GM18502 (cell line): ENCODE measurements around the gene HOXA3.

Experiments used
- ATAC-seq: cut with Tn5 transposase; IDR thresholded peaks from one replicate; pipeline ENCODE4 v1.9.1; 2021; ENCODE audit warnings: mild to moderate bottlenecking; ENCODE audit not compliant: unreplicated experiment, poor library complexity

The HOXA3 gene

DNA sequence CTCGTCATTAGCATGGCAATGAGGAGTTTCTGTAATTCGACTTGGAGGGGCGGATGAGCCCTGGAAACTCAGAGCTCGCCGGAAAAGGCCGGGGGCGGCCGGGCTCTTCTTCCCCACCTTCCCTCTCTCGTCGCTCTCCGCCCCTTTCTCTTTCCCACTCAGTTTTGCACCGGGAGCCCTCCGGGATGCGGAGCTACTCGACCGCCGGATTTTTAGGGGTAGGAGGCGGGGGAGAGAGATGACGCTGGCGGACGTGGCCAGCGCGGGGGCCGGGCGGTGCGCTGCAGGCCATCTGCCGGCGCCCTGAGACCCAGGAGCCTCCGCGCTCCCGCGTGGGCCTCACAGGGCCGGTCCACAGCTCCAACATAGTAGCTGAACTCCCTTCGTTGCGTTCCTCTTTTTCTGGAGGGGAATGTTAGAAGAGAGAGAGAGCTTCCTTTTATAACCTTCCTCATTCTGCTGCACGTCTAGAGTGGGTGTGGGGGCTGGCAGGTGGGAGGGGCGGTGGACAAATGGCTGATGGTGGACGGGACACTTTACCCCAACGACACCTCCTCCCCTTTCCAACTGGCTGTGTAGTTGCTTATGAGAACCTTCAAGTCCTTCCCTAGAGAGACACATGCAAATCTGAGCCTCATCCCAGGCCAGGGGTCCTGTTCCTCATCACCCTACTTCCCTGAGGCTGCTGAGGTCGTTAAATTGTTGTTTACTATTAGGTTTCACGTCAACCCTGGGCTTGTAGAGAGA lies 55.4 kb downstream of the HOXA3 start:
- peak; percentile 1 for ATAC-seq

DNA sequence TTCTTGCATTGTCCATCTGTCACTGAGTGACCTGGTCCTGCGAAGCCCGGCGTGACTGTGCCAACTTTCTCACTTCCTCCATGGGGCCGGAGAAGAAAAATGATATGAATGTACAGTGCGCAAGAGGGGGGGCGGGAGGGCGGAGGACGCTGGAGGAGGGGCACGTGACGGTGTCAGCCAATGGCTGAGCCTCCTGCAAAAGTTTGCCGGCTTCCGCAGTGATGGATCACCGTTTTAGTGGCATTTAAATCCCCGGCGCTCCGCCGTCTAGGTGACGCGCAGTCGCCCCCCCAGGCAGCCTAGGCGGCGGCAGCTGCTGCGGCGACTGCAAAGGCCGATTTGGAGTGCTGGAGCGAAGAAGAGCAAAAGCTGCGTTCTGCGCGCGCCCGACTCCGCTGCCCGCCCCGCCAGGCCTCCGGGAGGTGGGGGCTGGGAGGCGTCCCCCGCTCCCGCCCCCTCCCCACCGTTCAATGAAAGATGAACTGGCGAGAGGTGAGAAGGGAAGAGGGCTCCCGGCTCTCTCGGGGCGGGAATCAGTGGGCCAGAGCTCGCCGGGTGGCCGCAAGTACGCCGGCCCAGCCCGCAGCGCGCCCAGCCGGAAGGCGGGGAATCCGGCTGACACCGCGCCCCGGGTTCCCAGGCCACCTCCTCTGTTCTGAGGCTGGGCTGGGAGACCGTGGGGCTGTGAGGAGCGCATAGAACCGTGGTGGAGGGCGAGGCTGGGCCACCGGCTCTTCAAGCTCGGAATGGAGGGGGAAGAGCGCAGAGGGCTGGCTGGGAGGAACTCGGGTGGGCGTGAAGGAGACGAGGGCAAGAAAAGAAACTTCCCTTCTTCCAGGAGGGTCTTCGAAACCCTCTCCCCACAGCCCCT lies 56.3 kb downstream of the HOXA3 start, which contains the start of gene HOXA1:
TSS of gene HOXA1 (minus strand) at position 104 of the 871 bp plus-strand sequence. CDS start at position 16, 88 bp downstream.
- peak; percentile 84 for ATAC-seq

- peak; percentile 13 for ATAC-seq
These were observed 57.1 kb downstream of the HOXA3 start for GRCh38 chr7:27095050-27095896.

GRCh38 chr7:27094304-27095049 lies 57.9 kb downstream of the HOXA3 start:
- no peak for ATAC-seq

DNA sequence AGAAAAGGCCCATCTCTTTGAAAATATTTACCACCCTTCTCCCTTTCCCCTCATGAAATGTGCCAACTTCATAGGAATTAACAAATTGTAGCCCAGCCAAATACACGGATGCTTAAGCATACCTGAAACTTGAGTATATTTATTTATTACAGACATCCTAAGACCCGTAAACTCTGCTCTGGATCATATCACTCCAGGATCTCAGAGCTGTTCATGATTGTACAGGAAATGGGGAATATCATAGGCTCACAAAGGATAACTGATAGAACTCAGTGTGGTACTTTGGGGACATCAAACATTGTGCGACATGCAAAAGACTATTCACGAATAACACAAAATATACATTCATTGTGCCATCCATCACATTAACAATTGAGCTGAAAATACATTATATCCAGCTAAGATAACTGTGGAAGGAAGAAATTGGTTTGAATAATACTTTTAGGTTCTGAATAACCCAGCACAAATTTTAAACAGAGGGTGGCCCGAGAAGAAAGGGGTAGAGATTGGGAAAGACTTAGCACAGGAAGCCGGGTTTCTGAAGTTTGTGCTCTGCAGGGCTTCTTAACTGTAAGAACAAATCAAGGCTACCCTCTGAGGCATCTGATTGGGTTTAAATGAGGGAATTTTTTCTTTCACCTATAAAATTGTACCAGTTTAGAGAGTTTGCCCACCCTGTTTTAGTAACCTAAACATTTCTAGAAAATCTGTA lies 59.0 kb downstream of the HOXA3 start:
- no peak for ATAC-seq

- no peak for ATAC-seq
These were observed 59.6 kb downstream of the HOXA3 start for GRCh38 chr7:27092819-27093110.

DNA sequence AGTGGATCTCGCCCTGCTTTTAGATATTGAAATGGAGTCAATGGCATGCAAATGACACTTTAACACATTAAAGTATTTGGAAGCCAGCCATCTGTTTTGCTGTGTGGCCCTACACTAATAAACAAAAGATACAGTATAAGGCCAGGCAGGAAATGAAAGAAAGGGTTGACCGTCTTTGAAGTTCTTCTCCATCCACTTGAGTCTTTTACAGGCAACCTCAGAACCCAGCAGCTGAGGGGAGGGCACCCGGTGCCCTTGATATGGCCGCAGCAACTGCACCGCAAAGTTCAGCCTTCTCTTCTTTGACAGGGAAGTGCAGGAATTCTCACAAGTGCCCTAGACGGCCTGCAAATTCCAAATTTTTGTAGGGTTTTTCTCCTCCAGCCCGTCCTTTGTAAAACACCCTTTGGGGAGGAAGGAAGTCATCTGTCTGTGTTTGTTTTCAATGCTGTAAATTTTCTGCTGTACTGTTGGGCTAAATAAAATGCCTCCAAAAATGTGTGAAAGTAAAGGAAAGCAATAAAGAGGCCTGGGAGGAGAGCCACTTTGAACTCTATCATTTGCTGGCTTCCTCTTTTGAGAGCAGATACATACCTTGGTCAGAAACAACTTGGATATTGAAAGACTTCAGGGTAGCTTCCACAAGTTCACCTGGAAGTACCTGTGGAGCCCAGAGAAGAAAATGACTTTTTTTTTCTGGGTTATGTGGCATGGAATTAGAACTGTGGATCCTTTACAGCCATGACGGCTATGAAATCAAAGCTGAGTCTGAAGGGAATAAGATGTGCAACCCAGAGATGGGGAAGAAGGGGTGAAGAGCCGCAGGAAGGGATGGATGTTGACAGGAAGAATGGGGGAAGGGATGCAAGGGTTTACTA lies 60.2 kb downstream of the HOXA3 start:
- no peak for ATAC-seq

GRCh38 chr7:27091105-27091504 lies 61.3 kb downstream of the HOXA3 start:
- no peak for ATAC-seq

- no peak for ATAC-seq
These were observed 64.1 kb downstream of the HOXA3 start for GRCh38 chr7:27088002-27088922.

DNA sequence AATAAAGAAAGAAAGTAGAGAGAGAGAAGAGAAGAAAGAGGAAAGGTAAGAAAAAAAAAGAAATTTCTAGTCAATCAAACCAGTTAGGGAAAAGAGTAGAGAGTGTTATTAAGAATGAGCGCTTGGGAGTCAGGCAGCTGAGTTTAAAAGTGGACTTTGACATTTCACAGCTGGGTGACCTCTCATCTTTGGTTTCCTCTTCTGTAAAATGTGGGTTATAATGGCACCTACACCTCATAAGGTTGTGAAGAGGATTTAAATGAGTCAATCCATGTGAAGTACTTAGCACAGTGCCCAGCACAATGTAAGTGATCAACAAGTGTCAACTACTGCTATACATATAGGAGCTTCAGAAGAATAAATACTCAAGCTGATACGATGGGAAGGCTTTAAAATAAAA lies 68.7 kb downstream of the HOXA3 start:
- ATAC-seq = no peak

DNA sequence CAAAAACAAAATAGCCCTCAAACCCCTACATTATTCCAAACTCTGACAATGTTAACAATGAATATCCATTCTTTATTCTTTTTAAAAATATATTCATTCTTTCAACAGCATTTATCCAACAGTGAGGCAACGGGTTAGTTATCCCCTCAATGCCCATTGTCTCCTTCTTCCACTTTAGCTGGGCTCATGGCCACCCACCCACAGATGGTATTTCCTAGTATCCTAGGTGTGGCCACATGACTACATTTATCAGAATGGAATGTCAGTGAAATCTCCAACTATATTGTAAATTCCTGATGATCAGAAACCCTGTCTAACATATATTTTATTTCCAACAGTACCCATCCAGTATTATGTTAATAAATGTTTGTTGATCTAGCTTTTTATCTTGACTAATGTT lies 70.2 kb downstream of the HOXA3 start:
- ATAC-seq = no peak

GRCh38 chr7:27080844-27081436 lies 71.4 kb downstream of the HOXA3 start:
- ATAC-seq = no peak

- no peak for ATAC-seq
These were observed 73.0 kb downstream of the HOXA3 start for GRCh38 chr7:27079234-27079975.

DNA sequence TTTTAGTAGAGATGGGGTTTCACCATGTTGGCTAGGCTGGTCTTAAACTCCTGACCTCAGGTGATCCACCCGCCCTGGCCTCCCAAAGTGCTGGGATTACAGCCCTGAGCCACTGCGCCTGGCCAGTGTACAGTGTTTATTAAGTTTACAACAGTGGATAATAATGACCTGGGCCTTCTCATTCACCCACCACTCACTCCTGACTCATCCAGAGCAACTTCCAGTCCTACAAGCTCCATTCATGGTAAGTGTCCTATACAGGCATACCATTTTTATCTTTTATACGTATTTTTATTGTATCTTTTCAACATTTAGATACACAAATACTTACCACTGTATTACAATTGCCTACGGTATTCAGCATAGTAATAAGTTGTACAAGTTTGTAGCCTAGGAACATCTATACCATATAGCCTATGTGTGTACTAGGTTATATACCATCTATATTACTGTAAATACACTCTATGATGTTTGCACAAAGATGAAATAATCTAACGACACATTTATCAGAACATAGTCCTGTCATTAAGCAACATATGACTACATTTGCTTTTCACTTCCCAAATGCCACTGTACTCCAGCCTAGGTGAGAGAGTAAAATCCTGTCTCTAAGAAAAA lies 73.7 kb downstream of the HOXA3 start:
- no peak for ATAC-seq

- ATAC-seq = no peak
These were observed 79.3 kb downstream of the HOXA3 start for GRCh38 chr7:27073076-27073475.
